Measurements from ENCODE around the gene CNTNAP5.

The CNTNAP5 gene

DNA sequence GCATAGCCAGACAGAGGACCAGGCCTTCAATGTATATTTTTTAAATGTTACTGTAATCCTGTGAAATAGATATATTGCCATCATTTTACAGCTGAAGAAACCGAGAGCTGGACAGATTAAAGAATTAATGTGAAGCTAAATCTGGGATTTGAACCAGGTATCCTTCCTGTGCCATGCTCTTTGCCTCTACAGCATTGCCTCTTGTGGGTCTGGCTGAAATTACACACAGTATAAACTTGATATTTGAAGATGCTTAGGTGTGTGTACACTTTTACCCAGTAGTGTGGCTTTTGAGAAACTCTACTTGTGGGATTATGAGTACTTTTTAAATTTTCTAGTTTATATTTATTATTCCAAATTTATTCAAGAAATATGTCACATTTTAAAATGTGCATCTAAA lies 264.5 kb downstream of the CNTNAP5 start:
- no peak overlapping the region for H3K9ac ChIP-seq (ENCODE audit: low read length)
- no peak overlapping the region for H2AK5ac ChIP-seq (ENCODE audit: low read length, severe bottlenecking)
- no peak overlapping the region for H2BK120ac ChIP-seq (ENCODE audit: low read depth, low read length)
- H2AFZ ChIP-seq (ENCODE audit: low read depth, low read length), result no peak overlapping the region
- no peaks in the 10 kb centered on the region for H3K4me1 ChIP-seq (ENCODE audit: control insufficient read depth, insufficient read depth, low read depth, low read length)
- no peak for DNase-seq
- H3K79me1 ChIP-seq (replicated peaks; ENCODE audit: low read length, poor library complexity, severe bottlenecking), result no peaks in the 10 kb centered on the region
- H4K8ac ChIP-seq (ENCODE audit: low read length), result no peak overlapping the region
- no peak overlapping the region for H3K23ac ChIP-seq (ENCODE audit: low read length in 2 of 2)
- no peaks in the 10 kb centered on the region for H3K27me3 ChIP-seq (ENCODE audit: control insufficient read depth in 1 of 2, insufficient read depth in 1 of 2, low read length in 2 of 2)
- no peak overlapping the region for H3K4ac ChIP-seq (ENCODE audit: low read depth in 1 of 2, low read length in 2 of 2)
- no peak overlapping the region for H3K14ac ChIP-seq (ENCODE audit: low read length in 2 of 2)
- no peak overlapping the region for H4K91ac ChIP-seq (ENCODE audit: low read length)
- 67% methylated on average over 1 of the region's 1 CpG for WGBS
- H3K4me3 ChIP-seq (ENCODE audit: insufficient read depth in 1 of 2, low read depth in 1 of 2, low read length in 2 of 2), result no peak overlapping the region
- no peak overlapping the region for H2BK12ac ChIP-seq (ENCODE audit: low read length in 2 of 2)
- H2BK15ac ChIP-seq (ENCODE audit: low read depth, poor library complexity, severe bottlenecking), result no peak overlapping the region
- no peak overlapping the region for H3K27ac ChIP-seq (ENCODE audit: low read length, poor library complexity, severe bottlenecking)
- no peak overlapping the region for H2BK5ac ChIP-seq (ENCODE audit: low read depth, low read length, poor library complexity, severe bottlenecking)
- no peaks in the 10 kb centered on the region for H3K36me3 ChIP-seq (ENCODE audit: control insufficient read depth in 1 of 2, insufficient read depth in 2 of 2, low read depth in 1 of 2, low read length in 2 of 2)
- H3K18ac ChIP-seq (ENCODE audit: low read depth in 1 of 2, low read length in 2 of 2), result no peak overlapping the region
- H3K4me2 ChIP-seq (ENCODE audit: low read length, poor library complexity, severe bottlenecking), result no peak overlapping the region
- no peaks in the 10 kb centered on the region for H3K9me3 ChIP-seq (ENCODE audit: control insufficient read depth, low read length)

GRCh38 chr2:124296470-124296869 lies 271.4 kb downstream of the CNTNAP5 start:
- Histone ChIP-seq H4K91ac (ENCODE audit: low read length) (no peak overlapping the region), H2BK5ac (ENCODE audit: low read depth, low read length, poor library complexity, severe bottlenecking) (no peak overlapping the region), H3K4ac (ENCODE audit: low read depth in 1 of 2, low read length in 2 of 2) (no peak overlapping the region), H3K18ac (ENCODE audit: low read depth in 1 of 2, low read length in 2 of 2) (no peak overlapping the region), H2BK12ac (ENCODE audit: low read length in 2 of 2) (no peak overlapping the region), H2AFZ (ENCODE audit: low read depth, low read length) (no peak overlapping the region), H3K14ac (ENCODE audit: low read length in 2 of 2) (no peak overlapping the region), H3K4me1 (ENCODE audit: control insufficient read depth, insufficient read depth, low read depth, low read length) (no peaks in the 10 kb centered on the region), H2BK15ac (ENCODE audit: low read depth, poor library complexity, severe bottlenecking) (no peak overlapping the region), H3K9me3 (ENCODE audit: control insufficient read depth, low read length) (no peaks in the 10 kb centered on the region), H3K27ac (ENCODE audit: low read length, poor library complexity, severe bottlenecking) (no peak overlapping the region), H2AK5ac (ENCODE audit: low read length, severe bottlenecking) (no peak overlapping the region), H3K4me3 (ENCODE audit: insufficient read depth in 1 of 2, low read depth in 1 of 2, low read length in 2 of 2) (no peak overlapping the region), H3K4me2 (ENCODE audit: low read length, poor library complexity, severe bottlenecking) (no peak overlapping the region), H3K23ac (ENCODE audit: low read length in 2 of 2) (no peak overlapping the region), H3K36me3 (ENCODE audit: control insufficient read depth in 1 of 2, insufficient read depth in 2 of 2, low read depth in 1 of 2, low read length in 2 of 2) (no peaks in the 10 kb centered on the region), H3K9ac (ENCODE audit: low read length) (no peak overlapping the region), H3K27me3 (ENCODE audit: control insufficient read depth in 1 of 2, insufficient read depth in 1 of 2, low read length in 2 of 2) (no peaks in the 10 kb centered on the region), H3K79me1 (replicated peaks; ENCODE audit: low read length, poor library complexity, severe bottlenecking) (no peaks in the 10 kb centered on the region), H2BK120ac (ENCODE audit: low read depth, low read length) (no peak overlapping the region), H4K8ac (ENCODE audit: low read length) (no peak overlapping the region)
- DNase-seq, result no peak
- no CpG with 5 or more reads among the region's 2 CpGs for WGBS

DNA sequence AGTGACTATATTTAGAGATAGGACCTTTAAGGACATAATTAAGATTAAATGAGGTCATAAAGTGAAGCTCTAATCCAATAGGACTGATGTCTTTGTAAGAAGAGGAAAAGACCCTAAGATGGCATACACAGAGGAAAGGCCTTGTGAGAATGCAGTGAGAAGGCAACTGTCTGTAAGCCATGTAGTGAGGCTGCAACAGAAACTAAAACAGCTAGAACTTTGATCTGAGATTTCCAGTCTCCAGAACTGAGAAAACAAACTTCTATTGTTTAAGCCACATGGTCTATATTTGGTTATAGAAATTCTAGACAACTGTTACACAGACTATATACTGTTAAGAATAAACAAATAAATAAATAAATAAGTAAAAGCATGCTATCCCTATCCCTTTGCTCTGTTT lies 276.8 kb downstream of the CNTNAP5 start:
- H2BK120ac ChIP-seq (ENCODE audit: low read depth, low read length), result no peak overlapping the region
- H2BK15ac ChIP-seq (ENCODE audit: low read depth, poor library complexity, severe bottlenecking), result no peak overlapping the region
- no peak overlapping the region for H3K27ac ChIP-seq (ENCODE audit: low read length, poor library complexity, severe bottlenecking)
- no peaks in the 10 kb centered on the region for H3K9me3 ChIP-seq (ENCODE audit: control insufficient read depth, low read length)
- no peaks in the 10 kb centered on the region for H3K36me3 ChIP-seq (ENCODE audit: control insufficient read depth in 1 of 2, insufficient read depth in 2 of 2, low read depth in 1 of 2, low read length in 2 of 2)
- no peaks in the 10 kb centered on the region for H3K4me1 ChIP-seq (ENCODE audit: control insufficient read depth, insufficient read depth, low read depth, low read length)
- H3K14ac ChIP-seq (ENCODE audit: low read length in 2 of 2), result no peak overlapping the region
- no peaks in the 10 kb centered on the region for H3K27me3 ChIP-seq (ENCODE audit: control insufficient read depth in 1 of 2, insufficient read depth in 1 of 2, low read length in 2 of 2)
- H4K91ac ChIP-seq (ENCODE audit: low read length), result no peak overlapping the region
- H3K79me1 ChIP-seq (replicated peaks; ENCODE audit: low read length, poor library complexity, severe bottlenecking), result no peaks in the 10 kb centered on the region
- H4K8ac ChIP-seq (ENCODE audit: low read length), result no peak overlapping the region
- no peak overlapping the region for H3K18ac ChIP-seq (ENCODE audit: low read depth in 1 of 2, low read length in 2 of 2)
- H2AFZ ChIP-seq (ENCODE audit: low read depth, low read length), result no peak overlapping the region
- H2BK12ac ChIP-seq (ENCODE audit: low read length in 2 of 2), result no peak overlapping the region
- H3K4me2 ChIP-seq (ENCODE audit: low read length, poor library complexity, severe bottlenecking), result no peak overlapping the region
- no peak overlapping the region for H3K4ac ChIP-seq (ENCODE audit: low read depth in 1 of 2, low read length in 2 of 2)
- H3K9ac ChIP-seq (ENCODE audit: low read length), result no peak overlapping the region
- no peak overlapping the region for H2BK5ac ChIP-seq (ENCODE audit: low read depth, low read length, poor library complexity, severe bottlenecking)
- H2AK5ac ChIP-seq (ENCODE audit: low read length, severe bottlenecking), result no peak overlapping the region
- no peak for DNase-seq
- H3K4me3 ChIP-seq (ENCODE audit: insufficient read depth in 1 of 2, low read depth in 1 of 2, low read length in 2 of 2), result no peak overlapping the region
- H3K23ac ChIP-seq (ENCODE audit: low read length in 2 of 2), result no peak overlapping the region

DNA sequence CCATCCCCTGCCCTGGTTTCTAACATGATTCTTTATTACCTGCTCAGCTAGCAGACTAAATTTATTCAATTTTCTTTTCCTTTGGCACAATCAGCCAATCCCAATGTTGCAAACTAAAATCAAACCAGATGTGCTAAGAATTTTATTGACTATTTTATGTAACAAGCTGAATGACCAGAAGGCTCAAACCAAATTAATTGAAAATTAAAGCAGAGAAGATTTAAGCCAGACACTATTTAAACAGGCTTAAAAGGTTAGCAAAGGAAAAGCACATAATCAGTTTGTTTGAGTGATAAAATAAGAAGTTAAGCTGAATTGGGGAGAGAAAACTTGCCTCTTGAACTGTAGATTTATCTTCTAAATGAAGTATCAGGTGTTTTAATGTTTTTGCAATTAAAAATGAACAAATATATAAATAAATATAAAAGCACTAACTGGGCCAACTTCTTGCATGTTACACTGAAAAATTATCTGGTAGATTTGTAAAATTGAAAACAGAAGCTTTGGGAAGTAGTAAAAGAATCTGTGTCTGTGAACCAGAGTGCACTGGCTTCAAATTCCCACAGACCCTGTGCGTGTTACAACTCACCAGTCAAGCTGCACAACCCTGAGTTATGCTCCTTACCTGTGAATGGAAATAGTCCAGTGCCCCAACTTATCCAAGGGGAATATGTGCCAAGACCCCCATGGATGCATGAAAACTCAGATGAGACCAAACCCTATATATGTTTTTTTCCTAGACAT lies 283.4 kb downstream of the CNTNAP5 start:
- Histone ChIP-seq H3K27ac (ENCODE audit: low read length, poor library complexity, severe bottlenecking) (no peak overlapping the region), H3K9me3 (ENCODE audit: control insufficient read depth, low read length) (no peaks in the 10 kb centered on the region), H2BK5ac (ENCODE audit: low read depth, low read length, poor library complexity, severe bottlenecking) (no peak overlapping the region), H2AK5ac (ENCODE audit: low read length, severe bottlenecking) (no peak overlapping the region), H3K4me3 (ENCODE audit: insufficient read depth in 1 of 2, low read depth in 1 of 2, low read length in 2 of 2) (no peak overlapping the region), H3K79me1 (replicated peaks; ENCODE audit: low read length, poor library complexity, severe bottlenecking) (no peaks in the 10 kb centered on the region), H3K27me3 (ENCODE audit: control insufficient read depth in 1 of 2, insufficient read depth in 1 of 2, low read length in 2 of 2) (no peaks in the 10 kb centered on the region), H3K4me2 (ENCODE audit: low read length, poor library complexity, severe bottlenecking) (no peak overlapping the region), H3K23ac (ENCODE audit: low read length in 2 of 2) (no peak overlapping the region), H4K8ac (ENCODE audit: low read length) (no peak overlapping the region), H2BK15ac (ENCODE audit: low read depth, poor library complexity, severe bottlenecking) (no peak overlapping the region), H3K4ac (ENCODE audit: low read depth in 1 of 2, low read length in 2 of 2) (no peak overlapping the region), H3K4me1 (ENCODE audit: control insufficient read depth, insufficient read depth, low read depth, low read length) (no peaks in the 10 kb centered on the region), H3K14ac (ENCODE audit: low read length in 2 of 2) (no peak overlapping the region), H4K91ac (ENCODE audit: low read length) (no peak overlapping the region), H3K18ac (ENCODE audit: low read depth in 1 of 2, low read length in 2 of 2) (no peak overlapping the region), H2BK12ac (ENCODE audit: low read length in 2 of 2) (no peak overlapping the region), H3K36me3 (ENCODE audit: control insufficient read depth in 1 of 2, insufficient read depth in 2 of 2, low read depth in 1 of 2, low read length in 2 of 2) (no peaks in the 10 kb centered on the region), H2BK120ac (ENCODE audit: low read depth, low read length) (no peak overlapping the region), H3K9ac (ENCODE audit: low read length) (no peak overlapping the region), H2AFZ (ENCODE audit: low read depth, low read length) (no peak overlapping the region)
- WGBS, result 54% methylated on average over 1 of the region's 1 CpG
- DNase-seq, result no peak
